Endothelial cell of umbilical vein (primary cell): ENCODE results near the gene RABL3. TPM values are rescaled to one million over a fixed set of nuclear protein-coding genes. Genes with fewer than 3 reads are reported as not detected.

Experiments
- BruUV-seq: library from RNA; stranded (reverse); fragments of 400-500 nt; replicated peaks from 2 replicates; lab custom pipeline; 2021; lab: Mats Ljungman, UMichigan
- CTCF ChIA-PET: fragments of 300-600, 350-600 bp; sonication (Branson Sonifier 250); formaldehyde crosslinking; loops from one replicate; lab custom pipeline; 2021; ENCODE audit warnings: antibody characterized with exemption, inconsistent platforms; lab: Charles Lee
- POLR2A ChIA-PET: fragments of 300-600, 350-600 bp; sonication (Branson Sonifier 250); formaldehyde crosslinking; loops from one replicate; lab custom pipeline; 2021; ENCODE audit warnings: antibody characterized with exemption, inconsistent platforms; lab: Charles Lee
- DNase-seq: peaks from one replicate; pipeline ENCODE4 v3.0.0-alpha.2; 2011; ENCODE audit warnings: low read depth, low spot score
- FAIRE-seq: peaks from 2 replicates; lab custom pipeline; 2011; peaks lifted over from hg19 to GRCh38; lab: Jason Lieb, UNC
- H2AFZ ChIP-seq: 2 replicates; pipeline ENCODE4 v1.6.0; 2012; ENCODE audit warnings: low read depth, low read length, control low read depth, inconsistent platforms
- H3K27ac ChIP-seq: 2 replicates; pipeline ENCODE4 v1.5.1; 2011; ENCODE audit warnings: low read depth, mild to moderate bottlenecking, control low read depth, low read length, moderate library complexity; ENCODE audit not compliant: insufficient read depth
- H3K27me3 ChIP-seq, 2 experiments: 2 replicates each; pipeline versions ENCODE4 v1.6.0 to v1.6.1; 2011; ENCODE audit warnings: low read length in 2 of 2, mixed read lengths in 1 of 2; ENCODE audit not compliant: control insufficient read depth in 2 of 2, insufficient read depth in 2 of 2
- H3K36me3 ChIP-seq, 2 experiments: 2 replicates in 1 of 2; 3 replicates in 1 of 2; pipeline ENCODE4 v1.5.1; 2011; ENCODE audit warnings: low read length in 2 of 2, mild to moderate bottlenecking in 1 of 2, moderate library complexity in 1 of 2; ENCODE audit not compliant: control insufficient read depth in 2 of 2, insufficient read depth in 2 of 2; ENCODE audit errors: extremely low read depth in 1 of 2
- H3K4me1 ChIP-seq: 3 replicates; pipeline ENCODE4 v1.5.1; 2011; ENCODE audit warnings: mild to moderate bottlenecking, low read length; ENCODE audit not compliant: control insufficient read depth, insufficient read depth; ENCODE audit errors: extremely low read depth
- H3K4me2 ChIP-seq: 2 replicates; pipeline ENCODE4 v1.6.1; 2011; ENCODE audit warnings: low read length, control low read depth, mixed read lengths; ENCODE audit not compliant: insufficient read depth
- H3K4me3 ChIP-seq, 3 experiments: fragments of 200-600 bp in 1 of 3; sonication (generic), shearing (Covaris generic) in 1 of 3; replicated peaks in 1 of 3; 2 replicates each; pipeline ENCODE4 v1.5.1; 2011 to 2016; ENCODE audit warnings: control low read depth in 3 of 3, low read length in 3 of 3, mild to moderate bottlenecking in 2 of 3, inconsistent platforms in 1 of 3, low read depth in 1 of 3, moderate library complexity in 1 of 3; ENCODE audit not compliant: insufficient read depth in 1 of 3
- H3K79me2 ChIP-seq: 2 replicates; pipeline ENCODE4 v1.6.0; 2012; ENCODE audit warnings: low read length, inconsistent platforms; ENCODE audit not compliant: control insufficient read depth, insufficient read depth
- H3K9ac ChIP-seq: replicated peaks from 2 replicates; pipeline ENCODE3; 2011; ENCODE audit warnings: low read length, control low read depth; ENCODE audit not compliant: insufficient read depth; ENCODE audit errors: extremely low read depth
- H3K9me1 ChIP-seq: replicated peaks from 3 replicates; pipeline ENCODE4 v1.6.0; 2011; ENCODE audit warnings: mild to moderate bottlenecking, low read length; ENCODE audit not compliant: control insufficient read depth, insufficient read depth; ENCODE audit errors: extremely low read depth
- H3K9me3 ChIP-seq: replicated peaks from 2 replicates; pipeline ENCODE4 v1.5.1; 2012; ENCODE audit warnings: low read length, inconsistent platforms; ENCODE audit not compliant: control insufficient read depth, insufficient read depth
- H4K20me1 ChIP-seq: replicated peaks from 2 replicates; pipeline ENCODE3; 2011; ENCODE audit warnings: mild to moderate bottlenecking, low read length; ENCODE audit not compliant: control insufficient read depth, insufficient read depth; ENCODE audit errors: extremely low read depth
- CTCF ChIP-seq, 2 donors: IDR thresholded peaks; 1 replicate in 1 of 2; 2 replicates in 1 of 2; pipeline ENCODE4 v1.5.1; 2011; ENCODE audit warnings: low read length in 2 of 2, mild to moderate bottlenecking in 2 of 2, moderate library complexity in 2 of 2, control low read depth in 1 of 2, inconsistent platforms in 1 of 2, low read depth in 1 of 2; ENCODE audit not compliant: insufficient read depth in 1 of 2; ENCODE audit errors: extremely low read depth in 1 of 2
- GATA2 ChIP-seq: IDR thresholded peaks from 2 replicates; pipeline ENCODE4 v1.7.0; 2011; ENCODE audit warnings: low read depth, mild to moderate bottlenecking, moderate library complexity, mixed read lengths, low read length; ENCODE audit not compliant: insufficient read length, insufficient read depth
- JUN ChIP-seq: IDR thresholded peaks from 2 replicates; pipeline ENCODE4 v1.6.1; 2011; ENCODE audit warnings: borderline replicate concordance, low read depth; ENCODE audit not compliant: insufficient read length, insufficient read depth
- MYC ChIP-seq: IDR thresholded peaks from one replicate; pipeline ENCODE4 v1.6.1; 2011; ENCODE audit warnings: mild to moderate bottlenecking, low read depth, low read length
- POLR2A ChIP-seq: IDR thresholded peaks from 2 replicates; pipeline ENCODE4 v1.6.1; 2012; ENCODE audit warnings: low read depth, mild to moderate bottlenecking, control low read depth, low read length
- POLR2AphosphoS5 ChIP-seq: IDR thresholded peaks from 2 replicates; pipeline ENCODE4 v1.6.1; 2012; ENCODE audit warnings: low read depth, mild to moderate bottlenecking, control low read depth, low read length, moderate library complexity; ENCODE audit not compliant: insufficient read depth
- dilution Hi-C: fragments of 300-500 bp; cut with MboI; formaldehyde crosslinking; loops from one replicate; pipeline ENCODE4 v1.15.0; 2019; ENCODE audit warnings: low sequenced_read_pairs; ENCODE audit not compliant: extremely low pct_ligation_motif_present
- intact Hi-C: fragments of 100-400 bp; cut with micrococcal nuclease; formaldehyde crosslinking; loops from one replicate; pipeline ENCODE4 v1.10.0; 2022
- polyA plus RNA-seq, 4 experiments: library from polyadenylated mRNA; depleted of rRNA in 3 of 4; stranded (reverse) in 3 of 4; unstranded in 1 of 4; fragments of >200 nt; gene quantifications; 2 replicates each; pipeline versions ENCODE4 v1.2.1 to v1.2.3, GENCODE V29; 2011 to 2012; ENCODE audit warnings: missing spikeins in 1 of 4
- total RNA-seq: library from RNA; stranded (reverse); gene quantifications from 2 replicates; pipeline ENCODE4 v1.2.3, GENCODE V29; 2021

The RABL3 gene
- total and polyA plus RNA-seq, 2 donors (not counting 3 experiments of a cell fraction or from before 2014, with no cell fraction given) = 4.3 to 24.9 TPM

GRCh38 chr3:120652896-120653545 lies 89.3 kb downstream of the RABL3 start:
- BruUV-seq = no TSS peak
- no peak overlapping the region for H2AFZ ChIP-seq
- dilution Hi-C loops (no loop called here), intact Hi-C loops (no loop called here)
- DNase-seq = no peak
- H4K20me1 ChIP-seq = no peaks in the 10 kb centered on the region
- no peak overlapping the region for H3K27ac ChIP-seq
- no peak for TF ChIP-seq POLR2AphosphoS5
- TF ChIP-seq MYC = no peak
- TF ChIP-seq GATA2 = no peak
- ChIA-PET POLR2A (no interaction called here), CTCF (interaction anchor here (0.9 to 1.3 kb wide), 3 partner anchors 10 to 86 kb away, joined by 3 read pairs; no protein-coding TSS in a partner anchor)
- H3K79me2 ChIP-seq = no peaks in the 10 kb centered on the region
- H3K4me1 ChIP-seq = no peaks in the 10 kb centered on the region
- H3K4me2 ChIP-seq = no peak overlapping the region
- H3K9me1 ChIP-seq = no peaks in the 10 kb centered on the region
- no peaks in the 10 kb centered on the region for H3K36me3 ChIP-seq
- FAIRE-seq = no peak
- peaks cover 0 to 2% of the 10 kb centered on the region in 2 experiments for H3K27me3 ChIP-seq
- H3K9me3 ChIP-seq = no peaks in the 10 kb centered on the region
- H3K4me3 ChIP-seq = no peak overlapping the region
- no peak overlapping the region for H3K9ac ChIP-seq

- H3K4me3 ChIP-seq = no peak overlapping the region
- TF ChIP-seq POLR2AphosphoS5 (no peak), MYC (no peak), JUN (no peak), POLR2A (no peak), GATA2 (no peak), CTCF (IDR thresholded peaks at IDR 0.05; ENCODE audit: extremely low read depth in 1 of 2, insufficient read depth in 1 of 2, low read depth in 1 of 2, low read length in 2 of 2) (no peak)
- dilution Hi-C loops (no loop called here), intact Hi-C loops (no loop called here)
- H3K4me1 ChIP-seq = no peaks in the 10 kb centered on the region
- H3K79me2 ChIP-seq = no peaks in the 10 kb centered on the region
- no peak for DNase-seq
- H3K27ac ChIP-seq = no peak overlapping the region
- no peaks in the 10 kb centered on the region for H3K9me3 ChIP-seq
- FAIRE-seq = no peak
- H3K27me3 ChIP-seq = peaks cover 0 to 2% of the 10 kb centered on the region in 2 experiments
- H3K9me1 ChIP-seq = no peaks in the 10 kb centered on the region
- no peak overlapping the region for H3K9ac ChIP-seq
- ChIA-PET CTCF (interaction anchor here (0.9 to 1.3 kb wide), 2 partner anchors 10 to 85 kb away, joined by 3 read pairs; no protein-coding TSS in a partner anchor), POLR2A (no interaction called here)
- no peak overlapping the region for H2AFZ ChIP-seq
- H3K4me2 ChIP-seq = no peak overlapping the region
- BruUV-seq = no TSS peak
- no peaks in the 10 kb centered on the region for H3K36me3 ChIP-seq
- no peaks in the 10 kb centered on the region for H4K20me1 ChIP-seq
Measured at GRCh38 chr3:120652281-120652680, 90.0 kb downstream of the RABL3 start.
